Astrocyte of the cerebellum (primary cell): Measurements from ENCODE around the gene BACH2.

Experiments
- DNase-seq: peaks from one replicate; pipeline ENCODE4 v3.0.0-alpha.2; 2011; ENCODE audit warnings: low read depth
- H3K4me3 ChIP-seq: 2 replicates; pipeline ENCODE4 v1.5.1; 2011; ENCODE audit warnings: mild to moderate bottlenecking, low read depth, low read length, moderate library complexity
- CTCF ChIP-seq: IDR thresholded peaks from 2 replicates; pipeline ENCODE4 v1.5.1; 2012; ENCODE audit warnings: low read length, low read depth, moderate library complexity, mild to moderate bottlenecking; ENCODE audit errors: missing control alignments
- in situ Hi-C: cut with HindIII; loops from 2 replicates; pipeline ENCODE4 v1.10.0; 2017; ENCODE audit warnings: low sequenced_read_pairs

BACH2 gene

GRCh38 chr6:89992818-89993217 is 303.8 kb downstream of the BACH2 start:
- H3K4me3 ChIP-seq = no peak overlapping the region
- in situ Hi-C loops = no loop called here
- no peak for DNase-seq
- TF ChIP-seq CTCF = no peak

- TF ChIP-seq CTCF = no peak
- in situ Hi-C loops = loop anchor here (10.0 kb wide), 1 partner anchor 295 kb away; no protein-coding TSS in a partner anchor
- no peak overlapping the region for H3K4me3 ChIP-seq
- peak; percentile 63 for DNase-seq
Observed at GRCh38 chr6:89989742-89990141, 306.9 kb downstream of the BACH2 start.

GRCh38 chr6:89987830-89988229 is 308.8 kb downstream of the BACH2 start:
- DNase-seq = no peak
- in situ Hi-C loops = loop anchor here (10.0 kb wide), 1 partner anchor 297 kb away; no protein-coding TSS in a partner anchor
- TF ChIP-seq CTCF = no peak
- H3K4me3 ChIP-seq = no peak overlapping the region

- no peak for TF ChIP-seq CTCF
- in situ Hi-C loops = loop anchor here (10.0 kb wide), 1 partner anchor 298 kb away; no protein-coding TSS in a partner anchor
- DNase-seq = no peak
- no peak overlapping the region for H3K4me3 ChIP-seq
Observed at GRCh38 chr6:89987140-89987539, 309.5 kb downstream of the BACH2 start.

GRCh38 chr6:89986650-89987074 is 310.0 kb downstream of the BACH2 start:
- in situ Hi-C loops = loop anchor here (10.0 kb wide), 1 partner anchor 298 kb away; no protein-coding TSS in a partner anchor
- DNase-seq = peak; percentile 29
- no peak for TF ChIP-seq CTCF
- no peak overlapping the region for H3K4me3 ChIP-seq

GRCh38 chr6:89985751-89986493 is 310.7 kb downstream of the BACH2 start:
- H3K4me3 ChIP-seq = peak overlapping the region; percentile 18
- TF ChIP-seq CTCF = no peak
- in situ Hi-C loops = loop anchor here (10.0 kb wide), 1 partner anchor 299 kb away; no protein-coding TSS in a partner anchor
- DNase-seq = peak; percentile 88
